OCI-LY1 (cell line): Measurements from ENCODE around the gene NOL11.

ENCODE experiments used
- H2AFZ ChIP-seq: fragments of 200-600 bp; sonication (generic), shearing (Covaris generic); 2 replicates; pipeline ENCODE4 v1.6.0; 2014; ENCODE audit warnings: antibody characterized with exemption, mild to moderate bottlenecking, low read length
- H3F3A ChIP-seq: fragments of 200-600 bp; sonication (generic), shearing (Covaris generic); 2 replicates; pipeline ENCODE4 v1.6.0; 2014; ENCODE audit warnings: mild to moderate bottlenecking, antibody characterized with exemption, low read length, moderate library complexity; ENCODE audit not compliant: insufficient read depth
- H3K27ac ChIP-seq: fragments of 200-600 bp; sonication (generic); 2 replicates; pipeline ENCODE4 v1.5.1; 2014; ENCODE audit warnings: low read length, mixed run types, mild to moderate bottlenecking, low read depth; ENCODE audit not compliant: poor library complexity, severe bottlenecking
- H3K27me3 ChIP-seq: fragments of 200-600 bp; sonication (generic); 2 replicates; pipeline ENCODE4 v1.6.0; 2014; ENCODE audit warnings: antibody characterized with exemption, mild to moderate bottlenecking, low read length, moderate library complexity; ENCODE audit not compliant: insufficient read depth
- H3K36me3 ChIP-seq: fragments of 200-600 bp; sonication (generic); 2 replicates; pipeline ENCODE4 v1.6.1; 2014; ENCODE audit warnings: mild to moderate bottlenecking, antibody characterized with exemption, low read length, moderate library complexity, mixed read lengths; ENCODE audit not compliant: insufficient read depth
- H3K4me1 ChIP-seq: fragments of 200-600 bp; sonication (generic); 2 replicates; pipeline ENCODE4 v1.5.1; 2014; ENCODE audit warnings: mild to moderate bottlenecking, low read length, moderate library complexity; ENCODE audit not compliant: insufficient read depth, severe bottlenecking
- H3K4me2 ChIP-seq: fragments of 200-600 bp; sonication (generic), shearing (Covaris generic); 2 replicates; pipeline ENCODE4 v1.6.1; 2014; ENCODE audit warnings: low read length
- H3K4me3 ChIP-seq: fragments of 200-600 bp; sonication (generic); 2 replicates; pipeline ENCODE4 v1.5.1; 2014; ENCODE audit warnings: low read length, low read depth, mild to moderate bottlenecking, mixed read lengths; ENCODE audit not compliant: poor library complexity, severe bottlenecking
- H3K79me2 ChIP-seq: fragments of 200-600 bp; shearing (Covaris generic); 2 replicates; pipeline ENCODE4 v1.6.1; 2016; ENCODE audit warnings: mixed run types, low read length, mixed read lengths; ENCODE audit not compliant: insufficient read depth
- H3K9ac ChIP-seq: fragments of 200-600 bp; sonication (generic), shearing (Covaris generic); 2 replicates; pipeline ENCODE4 v1.6.1; 2014; ENCODE audit warnings: mild to moderate bottlenecking, low read length, mixed read lengths
- H3K9me2 ChIP-seq: fragments of 200-600 bp; sonication (generic), shearing (Covaris generic); 2 replicates; pipeline ENCODE4 v1.6.1; 2014; ENCODE audit warnings: low read depth, mild to moderate bottlenecking, low read length, mixed read lengths
- H3K9me3 ChIP-seq: fragments of 200-600 bp; shearing (Covaris generic); 2 replicates; pipeline ENCODE4 v1.6.1; 2014; ENCODE audit warnings: low read length, mixed read lengths
- H4K20me1 ChIP-seq: fragments of 200-600 bp; sonication (generic), shearing (Covaris generic); 2 replicates; pipeline ENCODE4 v1.6.0; 2016; ENCODE audit warnings: mild to moderate bottlenecking, low read length; ENCODE audit not compliant: insufficient read depth
- CTCF ChIP-seq: fragments of 200-600 bp; sonication (generic), shearing (Covaris generic); IDR thresholded peaks from 2 replicates; pipeline ENCODE4 v1.5.1; 2017; ENCODE audit warnings: mild to moderate bottlenecking, antibody characterized with exemption, low read length, moderate library complexity, mixed read lengths
- EZH2 ChIP-seq: fragments of 200-600 bp; sonication (generic), shearing (Covaris generic); IDR thresholded peaks from 2 replicates; pipeline ENCODE4 v1.8.0; 2017; ENCODE audit warnings: borderline replicate concordance, mixed run types, mild to moderate bottlenecking, antibody characterized with exemption, low read length, moderate library complexity, mixed read lengths

NOL11 gene

DNA sequence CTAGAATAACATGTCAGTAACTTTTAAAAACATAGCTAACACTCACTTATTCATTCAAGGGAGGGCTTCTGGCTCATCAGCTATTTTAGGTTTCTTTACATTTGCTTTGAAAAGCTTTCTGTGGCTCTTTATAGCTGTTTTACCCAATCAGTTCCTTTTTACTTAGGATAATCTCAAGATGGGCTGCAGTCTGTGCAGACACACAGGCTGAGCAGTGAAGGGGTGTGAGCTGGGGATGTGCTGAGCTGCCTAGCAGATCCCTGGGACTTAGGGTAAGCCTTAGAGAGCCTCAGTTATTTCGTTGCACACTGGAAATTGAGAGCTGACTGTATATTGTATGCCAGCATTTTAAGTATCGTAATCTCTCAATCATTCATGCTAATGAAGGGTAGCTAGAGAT, 30.2 kb upstream of the NOL11 start:
- Histone ChIP-seq H3K9ac (no peak overlapping the region), H3K36me3 (no peaks in the 10 kb centered on the region), H3K4me2 (no peak overlapping the region), H3K9me2 (no peaks in the 10 kb centered on the region), H2AFZ (no peak overlapping the region), H3K27ac (no peak overlapping the region), H3K79me2 (no peaks in the 10 kb centered on the region), H3K9me3 (no peaks in the 10 kb centered on the region), H3K4me3 (no peak overlapping the region), H4K20me1 (no peaks in the 10 kb centered on the region), H3K27me3 (no peaks in the 10 kb centered on the region), H3F3A (no peaks in the 10 kb centered on the region), H3K4me1 (no peaks in the 10 kb centered on the region)
- TF ChIP-seq EZH2 (no peak), CTCF (no peak)

- H3K79me2 ChIP-seq = no peaks in the 10 kb centered on the region
- H3K9ac ChIP-seq = no peak overlapping the region
- no peaks in the 10 kb centered on the region for H3K9me3 ChIP-seq
- no peak overlapping the region for H3K4me3 ChIP-seq
- H3F3A ChIP-seq = no peaks in the 10 kb centered on the region
- H3K36me3 ChIP-seq = no peaks in the 10 kb centered on the region
- TF ChIP-seq EZH2 (no peak), CTCF (peak; percentile 82)
- no peaks in the 10 kb centered on the region for H3K27me3 ChIP-seq
- H3K9me2 ChIP-seq = no peaks in the 10 kb centered on the region
- no peaks in the 10 kb centered on the region for H3K4me1 ChIP-seq
- H3K27ac ChIP-seq = no peak overlapping the region
- no peak overlapping the region for H3K4me2 ChIP-seq
- no peaks in the 10 kb centered on the region for H4K20me1 ChIP-seq
- H2AFZ ChIP-seq = no peak overlapping the region
Measured at GRCh38 chr17:67689534-67690177, 28.1 kb upstream of the NOL11 start.

- Histone ChIP-seq H3K9ac (no peak overlapping the region), H3K36me3 (no peaks in the 10 kb centered on the region), H3K9me2 (no peaks in the 10 kb centered on the region), H3K4me2 (no peak overlapping the region), H2AFZ (no peak overlapping the region), H3K79me2 (no peaks in the 10 kb centered on the region), H3K27ac (no peak overlapping the region), H3K4me1 (no peaks in the 10 kb centered on the region), H3K4me3 (no peak overlapping the region), H3F3A (no peaks in the 10 kb centered on the region), H4K20me1 (no peaks in the 10 kb centered on the region), H3K9me3 (no peaks in the 10 kb centered on the region), H3K27me3 (no peaks in the 10 kb centered on the region)
- TF ChIP-seq CTCF (no peak), EZH2 (no peak)
Measured at GRCh38 chr17:67693811-67694210, 23.9 kb upstream of the NOL11 start.
